HepG2 (cell line): ENCODE data around the gene CDH23. TPM values are rescaled to one million over a fixed set of nuclear protein-coding genes. Genes with fewer than 3 reads are reported as not detected.

ENCODE experiments used
- ATRX ChIP-seq: sonication (generic); formaldehyde crosslinking; IDR thresholded peaks from 2 replicates; pipeline ENCODE4 v1.4.0; 2020; ENCODE audit warnings: missing genetic modification reagents, borderline replicate concordance
- DMAP1 ChIP-seq: IDR thresholded peaks from 2 replicates; pipeline ENCODE4 v1.6.1; 2016
- KAT2B ChIP-seq: fragments of 150-350 bp; IDR thresholded peaks from 2 replicates; pipeline ENCODE4 v1.6.1; 2014; ENCODE audit warnings: low read depth, low read length, borderline replicate concordance
- NFIB ChIP-seq: sonication (generic); formaldehyde crosslinking; IDR thresholded peaks from 2 replicates; pipeline ENCODE4 v1.9.0; 2021; ENCODE audit warnings: missing genetic modification reagents, mild to moderate bottlenecking, borderline replicate concordance
- POLR2G ChIP-seq: fragments of 200-400 bp; formaldehyde crosslinking; IDR thresholded peaks from 2 replicates; pipeline ENCODE4 v1.6.1; 2018; ENCODE audit warnings: mild to moderate bottlenecking, low read depth, low read length, moderate library complexity
- RFXANK ChIP-seq: IDR thresholded peaks from 2 replicates; pipeline ENCODE4 v1.6.1; 2016
- XRCC5 ChIP-seq: fragments of 200-400 bp; formaldehyde crosslinking; optimal IDR thresholded peaks from 2 replicates; pipeline ENCODE3; 2017; ENCODE audit warnings: mild to moderate bottlenecking, low read length
- ZFP82 ChIP-seq: sonication (generic); formaldehyde crosslinking; IDR thresholded peaks from 2 replicates; pipeline ENCODE4 v1.5.1; 2020; ENCODE audit warnings: mild to moderate bottlenecking, missing genetic modification reagents, borderline replicate concordance
- ZFY ChIP-seq: sonication (generic); formaldehyde crosslinking; IDR thresholded peaks from 2 replicates; pipeline ENCODE4 v1.4.0; 2020; ENCODE audit warnings: missing genetic modification reagents
- ZNF230 ChIP-seq: sonication (generic); formaldehyde crosslinking; IDR thresholded peaks from 2 replicates; pipeline ENCODE4 v1.4.0; 2020; ENCODE audit warnings: mild to moderate bottlenecking, missing genetic modification reagents
- ZNF282 ChIP-seq: fragments of 450-650 bp; IDR thresholded peaks from 2 replicates; pipeline ENCODE4 v1.6.1; 2018; ENCODE audit not compliant: partially characterized antibody
- ZNF3 ChIP-seq: IDR thresholded peaks from 2 replicates; pipeline ENCODE4 v1.7.0; 2017; ENCODE audit warnings: inconsistent platforms
- ZNF7 ChIP-seq: IDR thresholded peaks from 2 replicates; pipeline ENCODE4 v1.6.1; 2016; ENCODE audit warnings: missing biosample characterization, missing genetic modification reagents
- ZNF768 ChIP-seq: sonication (generic); formaldehyde crosslinking; IDR thresholded peaks from 2 replicates; pipeline ENCODE4 v1.4.0; 2020; ENCODE audit warnings: missing genetic modification reagents
- ZNF790 ChIP-seq: sonication (generic); formaldehyde crosslinking; IDR thresholded peaks from 2 replicates; pipeline ENCODE4 v1.8.0; 2022; ENCODE audit warnings: missing genetic modification reagents, mild to moderate bottlenecking, borderline replicate concordance
- polyA plus RNA-seq, 8 experiments: library from polyadenylated mRNA; depleted of rRNA in 3 of 8; stranded (reverse) in 7 of 8; unstranded in 1 of 8; fragments of >200 nt; fragmentation: Illumina TruSeq in 4 of 8; extraction: Trizol in 4 of 8; gene quantifications; 2 replicates each; pipeline versions ENCODE4 v1.2.1 to v1.2.3, GENCODE V29; 2011 to 2016; ENCODE audit warnings: low read depth in 4 of 8, missing spikeins in 1 of 8, mixed read lengths in 1 of 8; ENCODE audit not compliant: insufficient read depth in 1 of 8
- total RNA-seq, 5 experiments: library from RNA; depleted of rRNA; stranded (reverse); fragments of >200 nt; fragmentation: Illumina TruSeq; extraction: Trizol; gene quantifications; 2 replicates each; pipeline ENCODE4 v1.2.3, GENCODE V29; 2016; ENCODE audit warnings: low read depth in 1 of 5
- TF ChIP-seq, protein P1 (sequence below): IDR thresholded peaks from 2 replicates; pipeline ENCODE4 v1.6.1; 2016; ENCODE audit warnings: low read depth, missing genetic modification reagents, missing compliant biosample characterization
- TF ChIP-seq, protein P2 (sequence below): sonication (generic); formaldehyde crosslinking; IDR thresholded peaks from 2 replicates; pipeline ENCODE4 v1.5.0; 2020; ENCODE audit warnings: mild to moderate bottlenecking, missing genetic modification reagents
- TF ChIP-seq, protein P3 (sequence below): IDR thresholded peaks from 2 replicates; pipeline ENCODE4 v1.6.1; 2012; ENCODE audit warnings: low read length, improper control_type of control experiment

The CDH23 gene
- total and polyA plus RNA-seq, 2 of the 13 experiments (the other 11 are each of a cell fraction or from before 2014, with no cell fraction given): 0.13 TPM; not detected in 1

DNA sequence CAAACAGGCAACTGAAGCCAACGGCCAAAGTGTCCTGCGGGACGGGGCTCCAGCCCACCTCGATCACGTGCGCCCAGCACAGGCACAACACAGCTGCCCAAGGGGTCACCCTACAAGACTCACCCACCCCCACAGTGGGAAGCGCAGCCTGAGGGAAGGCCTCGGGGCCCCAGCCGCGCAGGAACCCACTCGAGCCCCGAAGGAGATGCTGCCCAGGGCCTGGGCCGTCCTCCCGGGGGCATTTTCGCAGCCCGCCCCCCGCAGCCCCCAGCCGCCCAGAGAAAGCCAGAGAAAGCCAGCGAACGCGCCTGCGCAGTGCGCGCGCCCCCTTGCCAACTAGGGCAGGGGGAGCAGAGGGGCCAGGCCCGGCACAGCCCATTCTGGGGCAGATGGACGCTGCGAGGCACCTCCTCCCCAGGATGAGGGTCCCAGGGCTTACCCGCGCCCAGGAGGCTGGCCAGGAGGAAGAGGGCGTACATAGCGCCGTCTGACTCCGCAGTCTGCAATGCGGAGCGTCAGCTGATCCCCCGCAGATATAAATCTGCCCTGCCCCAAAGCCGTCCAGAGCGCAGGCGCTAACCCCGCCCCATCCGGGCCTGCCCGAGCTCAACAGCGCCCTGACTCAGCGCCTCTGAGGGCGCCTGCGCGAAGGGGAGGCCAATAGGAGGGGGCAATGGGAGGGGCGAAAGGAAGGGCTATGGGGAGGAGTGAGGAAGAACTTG, 454.2 kb downstream of the CDH23 start, which contains the start of gene PSAP (continued):
- TF ChIP-seq KAT2B (no peak), ZNF3 (no peak), ZNF768 (CRISPR knock-in tag) (peak; percentile 53; the same call in 1 of the 2 replicates), NFIB (CRISPR knock-in tag) (no peak), RFXANK (no peak), ZFP82 (CRISPR knock-in tag) (no peak; the same call in 1 of the 2 replicates), POLR2G (peak; percentile 97), DMAP1 (peak; percentile 63; the same call in 1 of the 2 replicates), ZNF230 (peak; percentile 87), ZFY (peak; percentile 90), ZNF790 (no peak), XRCC5 (peak; percentile 22), ZNF282 (no peak), ATRX (no peak), ZNF7 (CRISPR knock-in tag) (no peak)
- TF ChIP-seq, protein P1, sequence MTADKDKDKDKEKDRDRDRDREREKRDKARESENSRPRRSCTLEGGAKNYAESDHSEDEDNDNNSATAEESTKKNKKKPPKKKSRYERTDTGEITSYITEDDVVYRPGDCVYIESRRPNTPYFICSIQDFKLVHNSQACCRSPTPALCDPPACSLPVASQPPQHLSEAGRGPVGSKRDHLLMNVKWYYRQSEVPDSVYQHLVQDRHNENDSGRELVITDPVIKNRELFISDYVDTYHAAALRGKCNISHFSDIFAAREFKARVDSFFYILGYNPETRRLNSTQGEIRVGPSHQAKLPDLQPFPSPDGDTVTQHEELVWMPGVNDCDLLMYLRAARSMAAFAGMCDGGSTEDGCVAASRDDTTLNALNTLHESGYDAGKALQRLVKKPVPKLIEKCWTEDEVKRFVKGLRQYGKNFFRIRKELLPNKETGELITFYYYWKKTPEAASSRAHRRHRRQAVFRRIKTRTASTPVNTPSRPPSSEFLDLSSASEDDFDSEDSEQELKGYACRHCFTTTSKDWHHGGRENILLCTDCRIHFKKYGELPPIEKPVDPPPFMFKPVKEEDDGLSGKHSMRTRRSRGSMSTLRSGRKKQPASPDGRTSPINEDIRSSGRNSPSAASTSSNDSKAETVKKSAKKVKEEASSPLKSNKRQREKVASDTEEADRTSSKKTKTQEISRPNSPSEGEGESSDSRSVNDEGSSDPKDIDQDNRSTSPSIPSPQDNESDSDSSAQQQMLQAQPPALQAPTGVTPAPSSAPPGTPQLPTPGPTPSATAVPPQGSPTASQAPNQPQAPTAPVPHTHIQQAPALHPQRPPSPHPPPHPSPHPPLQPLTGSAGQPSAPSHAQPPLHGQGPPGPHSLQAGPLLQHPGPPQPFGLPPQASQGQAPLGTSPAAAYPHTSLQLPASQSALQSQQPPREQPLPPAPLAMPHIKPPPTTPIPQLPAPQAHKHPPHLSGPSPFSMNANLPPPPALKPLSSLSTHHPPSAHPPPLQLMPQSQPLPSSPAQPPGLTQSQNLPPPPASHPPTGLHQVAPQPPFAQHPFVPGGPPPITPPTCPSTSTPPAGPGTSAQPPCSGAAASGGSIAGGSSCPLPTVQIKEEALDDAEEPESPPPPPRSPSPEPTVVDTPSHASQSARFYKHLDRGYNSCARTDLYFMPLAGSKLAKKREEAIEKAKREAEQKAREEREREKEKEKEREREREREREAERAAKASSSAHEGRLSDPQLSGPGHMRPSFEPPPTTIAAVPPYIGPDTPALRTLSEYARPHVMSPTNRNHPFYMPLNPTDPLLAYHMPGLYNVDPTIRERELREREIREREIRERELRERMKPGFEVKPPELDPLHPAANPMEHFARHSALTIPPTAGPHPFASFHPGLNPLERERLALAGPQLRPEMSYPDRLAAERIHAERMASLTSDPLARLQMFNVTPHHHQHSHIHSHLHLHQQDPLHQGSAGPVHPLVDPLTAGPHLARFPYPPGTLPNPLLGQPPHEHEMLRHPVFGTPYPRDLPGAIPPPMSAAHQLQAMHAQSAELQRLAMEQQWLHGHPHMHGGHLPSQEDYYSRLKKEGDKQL (CRISPR knock-in tag): 0 out of 2 replicates have a peak, but pooled peaks have one; percentile 35
- TF ChIP-seq, protein P2, sequence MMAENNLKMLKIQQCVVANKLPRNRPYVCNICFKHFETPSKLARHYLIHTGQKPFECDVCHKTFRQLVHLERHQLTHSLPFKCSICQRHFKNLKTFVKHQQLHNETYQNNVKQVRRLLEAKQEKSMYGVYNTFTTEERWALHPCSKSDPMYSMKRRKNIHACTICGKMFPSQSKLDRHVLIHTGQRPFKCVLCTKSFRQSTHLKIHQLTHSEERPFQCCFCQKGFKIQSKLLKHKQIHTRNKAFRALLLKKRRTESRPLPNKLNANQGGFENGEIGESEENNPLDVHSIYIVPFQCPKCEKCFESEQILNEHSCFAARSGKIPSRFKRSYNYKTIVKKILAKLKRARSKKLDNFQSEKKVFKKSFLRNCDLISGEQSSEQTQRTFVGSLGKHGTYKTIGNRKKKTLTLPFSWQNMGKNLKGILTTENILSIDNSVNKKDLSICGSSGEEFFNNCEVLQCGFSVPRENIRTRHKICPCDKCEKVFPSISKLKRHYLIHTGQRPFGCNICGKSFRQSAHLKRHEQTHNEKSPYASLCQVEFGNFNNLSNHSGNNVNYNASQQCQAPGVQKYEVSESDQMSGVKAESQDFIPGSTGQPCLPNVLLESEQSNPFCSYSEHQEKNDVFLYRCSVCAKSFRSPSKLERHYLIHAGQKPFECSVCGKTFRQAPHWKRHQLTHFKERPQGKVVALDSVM (CRISPR knock-in tag): peak; percentile 56; the same call in 1 of the 2 replicates
- TF ChIP-seq, protein P3, sequence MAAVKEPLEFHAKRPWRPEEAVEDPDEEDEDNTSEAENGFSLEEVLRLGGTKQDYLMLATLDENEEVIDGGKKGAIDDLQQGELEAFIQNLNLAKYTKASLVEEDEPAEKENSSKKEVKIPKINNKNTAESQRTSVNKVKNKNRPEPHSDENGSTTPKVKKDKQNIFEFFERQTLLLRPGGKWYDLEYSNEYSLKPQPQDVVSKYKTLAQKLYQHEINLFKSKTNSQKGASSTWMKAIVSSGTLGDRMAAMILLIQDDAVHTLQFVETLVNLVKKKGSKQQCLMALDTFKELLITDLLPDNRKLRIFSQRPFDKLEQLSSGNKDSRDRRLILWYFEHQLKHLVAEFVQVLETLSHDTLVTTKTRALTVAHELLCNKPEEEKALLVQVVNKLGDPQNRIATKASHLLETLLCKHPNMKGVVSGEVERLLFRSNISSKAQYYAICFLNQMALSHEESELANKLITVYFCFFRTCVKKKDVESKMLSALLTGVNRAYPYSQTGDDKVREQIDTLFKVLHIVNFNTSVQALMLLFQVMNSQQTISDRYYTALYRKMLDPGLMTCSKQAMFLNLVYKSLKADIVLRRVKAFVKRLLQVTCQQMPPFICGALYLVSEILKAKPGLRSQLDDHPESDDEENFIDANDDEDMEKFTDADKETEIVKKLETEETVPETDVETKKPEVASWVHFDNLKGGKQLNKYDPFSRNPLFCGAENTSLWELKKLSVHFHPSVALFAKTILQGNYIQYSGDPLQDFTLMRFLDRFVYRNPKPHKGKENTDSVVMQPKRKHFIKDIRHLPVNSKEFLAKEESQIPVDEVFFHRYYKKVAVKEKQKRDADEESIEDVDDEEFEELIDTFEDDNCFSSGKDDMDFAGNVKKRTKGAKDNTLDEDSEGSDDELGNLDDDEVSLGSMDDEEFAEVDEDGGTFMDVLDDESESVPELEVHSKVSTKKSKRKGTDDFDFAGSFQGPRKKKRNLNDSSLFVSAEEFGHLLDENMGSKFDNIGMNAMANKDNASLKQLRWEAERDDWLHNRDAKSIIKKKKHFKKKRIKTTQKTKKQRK: no peak
